ENCODE data around the gene KLHDC4. TPM values are rescaled to one million over a fixed set of nuclear protein-coding genes. Genes with fewer than 3 reads are reported as not detected.
"Not testable (repeated sequence)": the region's sequence is repeated elsewhere in the genome, so short reads cannot be mapped to it uniquely, and the experiment has no call there.

The KLHDC4 gene
- polyA plus RNA-seq, 1 donor = 34.0 TPM

- no peak overlapping the region for H3K27ac ChIP-seq (ENCODE audit: low read length)
- H3K9me3 ChIP-seq (ENCODE audit: control insufficient read depth, low read depth, low read length) = no peaks in the 10 kb centered on the region
- no peak overlapping the region for H3K4me3 ChIP-seq (ENCODE audit: low read length)
- H3K4me1 ChIP-seq (ENCODE audit: control insufficient read depth, insufficient read depth, low read length) = no peaks in the 10 kb centered on the region
- WGBS (ENCODE audit: insufficient coverage, low lambda C conversion rate) = 100% methylated on average over 2 of the region's 35 CpGs
- no peaks in the 10 kb centered on the region for H3K36me3 ChIP-seq (ENCODE audit: control insufficient read depth, insufficient read depth, low read length)
- no peaks in the 10 kb centered on the region for H3K27me3 ChIP-seq (ENCODE audit: control insufficient read depth, insufficient read depth, low read length)
- no peak for DNase-seq
Measured at GRCh38 chr16:87684711-87685404, 80.9 kb downstream of the KLHDC4 start.

- WGBS (ENCODE audit: insufficient coverage, low lambda C conversion rate) = no CpG with 5 or more reads among the region's 24 CpGs
- no peaks in the 10 kb centered on the region for H3K36me3 ChIP-seq (ENCODE audit: control insufficient read depth, insufficient read depth, low read length)
- no peaks in the 10 kb centered on the region for H3K9me3 ChIP-seq (ENCODE audit: control insufficient read depth, low read depth, low read length)
- H3K4me1 ChIP-seq (ENCODE audit: control insufficient read depth, insufficient read depth, low read length) = no peaks in the 10 kb centered on the region
- DNase-seq = no peak
- no peak overlapping the region for H3K4me3 ChIP-seq (ENCODE audit: low read length)
- H3K27ac ChIP-seq (ENCODE audit: low read length) = no peak overlapping the region
- H3K27me3 ChIP-seq (ENCODE audit: control insufficient read depth, insufficient read depth, low read length) = no peaks in the 10 kb centered on the region
Measured at GRCh38 chr16:87684106-87684677, 81.6 kb downstream of the KLHDC4 start.

GRCh38 chr16:87682852-87683399, 82.9 kb downstream of the KLHDC4 start:
- H3K27ac ChIP-seq (ENCODE audit: low read length) = no peak overlapping the region
- no peak for DNase-seq
- H3K4me3 ChIP-seq (ENCODE audit: low read length) = no peak overlapping the region
- H3K9me3 ChIP-seq (ENCODE audit: control insufficient read depth, low read depth, low read length) = no peaks in the 10 kb centered on the region
- no CpG with 5 or more reads among the region's 18 CpGs for WGBS (ENCODE audit: insufficient coverage, low lambda C conversion rate)
- H3K27me3 ChIP-seq (ENCODE audit: control insufficient read depth, insufficient read depth, low read length) = no peaks in the 10 kb centered on the region
- H3K36me3 ChIP-seq (ENCODE audit: control insufficient read depth, insufficient read depth, low read length) = no peaks in the 10 kb centered on the region
- H3K4me1 ChIP-seq (ENCODE audit: control insufficient read depth, insufficient read depth, low read length) = no peaks in the 10 kb centered on the region

GRCh38 chr16:87681981-87682570, 83.7 kb downstream of the KLHDC4 start:
- Histone ChIP-seq H3K9me3 (ENCODE audit: control insufficient read depth, low read depth, low read length) (no peaks in the 10 kb centered on the region), H3K27me3 (ENCODE audit: control insufficient read depth, insufficient read depth, low read length) (no peaks in the 10 kb centered on the region), H3K4me1 (ENCODE audit: control insufficient read depth, insufficient read depth, low read length) (no peaks in the 10 kb centered on the region), H3K4me3 (ENCODE audit: low read length) (no peak overlapping the region), H3K27ac (ENCODE audit: low read length) (no peak overlapping the region), H3K36me3 (ENCODE audit: control insufficient read depth, insufficient read depth, low read length) (no peaks in the 10 kb centered on the region)
- DNase-seq = no peak
- WGBS (ENCODE audit: insufficient coverage, low lambda C conversion rate) = no CpG with 5 or more reads among the region's 9 CpGs

- no CpG with 5 or more reads among the region's 60 CpGs for WGBS (ENCODE audit: insufficient coverage, low lambda C conversion rate)
- not testable (repeated sequence) for DNase-seq; H3K27me3 ChIP-seq (ENCODE audit: control insufficient read depth, insufficient read depth, low read length); H3K9me3 ChIP-seq (ENCODE audit: control insufficient read depth, low read depth, low read length); H3K27ac ChIP-seq (ENCODE audit: low read length); H3K4me3 ChIP-seq (ENCODE audit: low read length); H3K36me3 ChIP-seq (ENCODE audit: control insufficient read depth, insufficient read depth, low read length); H3K4me1 ChIP-seq (ENCODE audit: control insufficient read depth, insufficient read depth, low read length)
Measured at GRCh38 chr16:87681051-87681602, 84.7 kb downstream of the KLHDC4 start.

GRCh38 chr16:87680272-87680644, 85.5 kb downstream of the KLHDC4 start:
- Histone ChIP-seq H3K27me3 (ENCODE audit: control insufficient read depth, insufficient read depth, low read length) (peaks cover 4% of the 10 kb centered on the region), H3K36me3 (ENCODE audit: control insufficient read depth, insufficient read depth, low read length) (no peaks in the 10 kb centered on the region), H3K27ac (ENCODE audit: low read length) (no peak overlapping the region), H3K4me3 (ENCODE audit: low read length) (no peak overlapping the region), H3K9me3 (ENCODE audit: control insufficient read depth, low read depth, low read length) (no peaks in the 10 kb centered on the region), H3K4me1 (ENCODE audit: control insufficient read depth, insufficient read depth, low read length) (no peaks in the 10 kb centered on the region)
- DNase-seq = no peak
- WGBS (ENCODE audit: insufficient coverage, low lambda C conversion rate) = no CpG with 5 or more reads among the region's 17 CpGs

GRCh38 chr16:87679593-87680271, 86.1 kb downstream of the KLHDC4 start:
- no peak overlapping the region for H3K27ac ChIP-seq (ENCODE audit: low read length)
- peaks cover 5% of the 10 kb centered on the region for H3K27me3 ChIP-seq (ENCODE audit: control insufficient read depth, insufficient read depth, low read length)
- no peak overlapping the region for H3K4me3 ChIP-seq (ENCODE audit: low read length)
- H3K4me1 ChIP-seq (ENCODE audit: control insufficient read depth, insufficient read depth, low read length) = no peaks in the 10 kb centered on the region
- no peaks in the 10 kb centered on the region for H3K36me3 ChIP-seq (ENCODE audit: control insufficient read depth, insufficient read depth, low read length)
- WGBS (ENCODE audit: insufficient coverage, low lambda C conversion rate) = no CpG with 5 or more reads among the region's 18 CpGs
- DNase-seq = no peak
- H3K9me3 ChIP-seq (ENCODE audit: control insufficient read depth, low read depth, low read length) = no peaks in the 10 kb centered on the region

- no CpG with 5 or more reads among the region's 14 CpGs for WGBS (ENCODE audit: insufficient coverage, low lambda C conversion rate)
- H3K4me3 ChIP-seq (ENCODE audit: low read length) = no peak overlapping the region
- H3K36me3 ChIP-seq (ENCODE audit: control insufficient read depth, insufficient read depth, low read length) = no peaks in the 10 kb centered on the region
- H3K4me1 ChIP-seq (ENCODE audit: control insufficient read depth, insufficient read depth, low read length) = no peaks in the 10 kb centered on the region
- no peaks in the 10 kb centered on the region for H3K9me3 ChIP-seq (ENCODE audit: control insufficient read depth, low read depth, low read length)
- H3K27ac ChIP-seq (ENCODE audit: low read length) = no peak overlapping the region
- peaks cover 5% of the 10 kb centered on the region for H3K27me3 ChIP-seq (ENCODE audit: control insufficient read depth, insufficient read depth, low read length)
- no peak for DNase-seq
Measured at GRCh38 chr16:87678618-87679017, 87.2 kb downstream of the KLHDC4 start.

- Histone ChIP-seq H3K4me1 (ENCODE audit: control insufficient read depth, insufficient read depth, low read length) (no peaks in the 10 kb centered on the region), H3K9me3 (ENCODE audit: control insufficient read depth, low read depth, low read length) (no peaks in the 10 kb centered on the region), H3K4me3 (ENCODE audit: low read length) (no peak overlapping the region), H3K36me3 (ENCODE audit: control insufficient read depth, insufficient read depth, low read length) (no peaks in the 10 kb centered on the region), H3K27me3 (ENCODE audit: control insufficient read depth, insufficient read depth, low read length) (peaks cover 5% of the 10 kb centered on the region), H3K27ac (ENCODE audit: low read length) (no peak overlapping the region)
- no CpG with 5 or more reads among the region's 5 CpGs for WGBS (ENCODE audit: insufficient coverage, low lambda C conversion rate)
- DNase-seq = no peak
Measured at GRCh38 chr16:87677830-87678229, 88.0 kb downstream of the KLHDC4 start.

- no peaks in the 10 kb centered on the region for H3K9me3 ChIP-seq (ENCODE audit: control insufficient read depth, low read depth, low read length)
- WGBS (ENCODE audit: insufficient coverage, low lambda C conversion rate) = no CpG with 5 or more reads among the region's 15 CpGs
- no peaks in the 10 kb centered on the region for H3K4me1 ChIP-seq (ENCODE audit: control insufficient read depth, insufficient read depth, low read length)
- no peak overlapping the region for H3K27ac ChIP-seq (ENCODE audit: low read length)
- DNase-seq = no peak
- H3K4me3 ChIP-seq (ENCODE audit: low read length) = no peak overlapping the region
- no peaks in the 10 kb centered on the region for H3K36me3 ChIP-seq (ENCODE audit: control insufficient read depth, insufficient read depth, low read length)
- peaks cover 5% of the 10 kb centered on the region for H3K27me3 ChIP-seq (ENCODE audit: control insufficient read depth, insufficient read depth, low read length)
Measured at GRCh38 chr16:87675111-87675719, 90.6 kb downstream of the KLHDC4 start.

Measured in large intestine (tissue), 3 donors.